BLaER1 treated with 17β-estradiol and CSF1 and Interleukin-3, amounts not matched to agents 10 nM and 100 nM (cell line): ENCODE data around the gene ACBD6.
A peak's percentile ranks its signal among the peaks of the same experiment; 100 is the strongest.

ENCODE experiments used
- H3K27ac ChIP-seq, 11 experiments: shearing (Covaris generic); formaldehyde crosslinking; 2 replicates each; pipeline ENCODE4 v1.8.1; 2022
- H3K27me3 ChIP-seq, 11 experiments: shearing (Covaris generic); formaldehyde crosslinking; 2 replicates each; pipeline ENCODE4 v1.8.1; 2022
- H3K36me3 ChIP-seq, 11 experiments: shearing (Covaris generic); formaldehyde crosslinking; 2 replicates each; pipeline ENCODE4 v1.8.1; 2022
- H3K4me1 ChIP-seq, 10 experiments: shearing (Covaris generic); formaldehyde crosslinking; 2 replicates each; pipeline ENCODE4 v1.8.1; 2022
- H3K4me2 ChIP-seq, 11 experiments: shearing (Covaris generic); formaldehyde crosslinking; 2 replicates each; pipeline ENCODE4 v1.8.1; 2022
- H3K4me3 ChIP-seq, 10 experiments: shearing (Covaris generic); formaldehyde crosslinking; 2 replicates each; pipeline ENCODE4 v1.8.1; 2022
- H3K9ac ChIP-seq, 11 experiments: shearing (Covaris generic); formaldehyde crosslinking; 2 replicates each; pipeline ENCODE4 v1.8.1; 2022
- H3K9me3 ChIP-seq, 11 experiments: shearing (Covaris generic); formaldehyde crosslinking; replicated peaks in 1 of 11; 2 replicates each; pipeline ENCODE4 v1.8.1; 2022
- H4K20me1 ChIP-seq, 11 experiments: shearing (Covaris generic); formaldehyde crosslinking; 2 replicates each; pipeline ENCODE4 v1.8.1; 2022
- Cebpa-rat ChIP-seq, 11 experiments: shearing (Covaris generic); IDR thresholded peaks; 2 replicates each; pipeline ENCODE4 v1.8.1; 2022

The ACBD6 gene

GRCh38 chr1:180402001-180402400, 100.4 kb downstream of the ACBD6 start:
- no peak for TF ChIP-seq Cebpa-rat (IDR thresholded peaks at IDR 0.05)
- Histone ChIP-seq H3K4me1 (peaks cover 0 to 8% (median 3%) of the 10 kb centered on the region in 10 experiments; a peak in 7 of 20 replicates), H3K27ac (0 out of 22 replicates have a peak overlapping the region, but pooled peaks of 1 of the 11 experiments have one; percentile 9), H3K27me3 (no peaks in the 10 kb centered on the region), H3K9ac (no peak overlapping the region), H3K4me3 (no peak overlapping the region), H3K9me3 (peaks cover 0 to 6% (median 0%) of the 10 kb centered on the region in 11 experiments; a peak in 4 of 22 replicates), H3K4me2 (peak overlapping the region in 2 of 11 experiments; percentile 30 to 43; a peak in 3 of 22 replicates), H3K36me3 (peaks cover 8 to 60% (median 22%) of the 10 kb centered on the region in 11 experiments; a peak in 21 of 22 replicates), H4K20me1 (peaks cover 0 to 4% (median 0%) of the 10 kb centered on the region in 11 experiments; a peak in 4 of 22 replicates)

- no peak overlapping the region for H3K27ac ChIP-seq
- peaks cover 0 to 4% (median 0%) of the 10 kb centered on the region in 11 experiments; a peak in 2 of 22 replicates for H4K20me1 ChIP-seq
- no peak overlapping the region for H3K4me3 ChIP-seq
- 0 out of 22 replicates have a peak, but pooled peaks of 1 of the 11 experiments have one; percentile 13 for TF ChIP-seq Cebpa-rat (IDR thresholded peaks at IDR 0.05)
- H3K27me3 ChIP-seq, result no peaks in the 10 kb centered on the region
- H3K4me1 ChIP-seq, result peaks cover 0 to 4% (median under 1%) of the 10 kb centered on the region in 10 experiments; a peak in 7 of 20 replicates
- no peak overlapping the region for H3K9ac ChIP-seq
- peaks cover 12 to 34% (median 26%) of the 10 kb centered on the region in 11 experiments; a peak in 20 of 22 replicates for H3K9me3 ChIP-seq
- peaks cover 35 to 69% (median 51%) of the 10 kb centered on the region in 11 experiments for H3K36me3 ChIP-seq
- no peak overlapping the region for H3K4me2 ChIP-seq
Observed at GRCh38 chr1:180397175-180397574, 105.2 kb downstream of the ACBD6 start.

- Histone ChIP-seq H3K4me2 (no peak overlapping the region), H3K9me3 (peaks cover 21 to 59% (median 44%) of the 10 kb centered on the region in 11 experiments), H3K4me1 (no peaks in the 10 kb centered on the region), H3K27ac (no peak overlapping the region), H3K36me3 (peaks cover 40 to 78% (median 50%) of the 10 kb centered on the region in 11 experiments), H3K4me3 (no peak overlapping the region), H3K9ac (no peak overlapping the region), H4K20me1 (no peaks in the 10 kb centered on the region), H3K27me3 (no peaks in the 10 kb centered on the region)
- TF ChIP-seq Cebpa-rat (IDR thresholded peaks at IDR 0.05), result no peak
Observed at GRCh38 chr1:180392427-180393145, 109.8 kb downstream of the ACBD6 start.

- Histone ChIP-seq H3K27me3 (no peaks in the 10 kb centered on the region), H3K4me1 (no peaks in the 10 kb centered on the region), H3K9me3 (peaks cover 27 to 61% (median 46%) of the 10 kb centered on the region in 11 experiments), H3K4me3 (no peak overlapping the region), H4K20me1 (no peaks in the 10 kb centered on the region), H3K27ac (no peak overlapping the region), H3K9ac (no peak overlapping the region), H3K4me2 (no peak overlapping the region), H3K36me3 (peaks cover 40 to 78% (median 50%) of the 10 kb centered on the region in 11 experiments)
- TF ChIP-seq Cebpa-rat (IDR thresholded peaks at IDR 0.05), result no peak
Observed at GRCh38 chr1:180392020-180392419, 110.4 kb downstream of the ACBD6 start.

- H3K4me2 ChIP-seq, result no peak overlapping the region
Observed at GRCh38 chr1:180387413-180387812, 115.0 kb downstream of the ACBD6 start.

GRCh38 chr1:180386745-180387367, 115.5 kb downstream of the ACBD6 start:
- Histone ChIP-seq H3K4me2 (no peak overlapping the region), H3K36me3 (peaks cover 26 to 70% (median 45%) of the 10 kb centered on the region in 11 experiments), H3K27ac (no peak overlapping the region), H3K4me3 (no peak overlapping the region; a peak in 1 of 20 replicates), H4K20me1 (peaks cover 0 to 2% (median 0%) of the 10 kb centered on the region in 11 experiments; a peak in 1 of 22 replicates), H3K9me3 (peaks cover 51 to 84% (median 75%) of the 10 kb centered on the region in 11 experiments), H3K27me3 (no peaks in the 10 kb centered on the region), H3K9ac (no peak overlapping the region), H3K4me1 (no peaks in the 10 kb centered on the region)
- TF ChIP-seq Cebpa-rat (IDR thresholded peaks at IDR 0.05), result no peak

More at GRCh38 chr1:180387413-180387812, 115.0 kb downstream of the ACBD6 start:
- Histone ChIP-seq H3K4me3 (no peak overlapping the region; a peak in 1 of 20 replicates), H3K36me3 (peaks cover 26 to 71% (median 45%) of the 10 kb centered on the region in 11 experiments), H4K20me1 (peaks cover 0 to under 1% (median 0%) of the 10 kb centered on the region in 11 experiments; a peak in 1 of 22 replicates), H3K9ac (no peak overlapping the region), H3K4me1 (no peaks in the 10 kb centered on the region), H3K9me3 (peaks cover 47 to 80% (median 69%) of the 10 kb centered on the region in 11 experiments), H3K27me3 (no peaks in the 10 kb centered on the region), H3K27ac (no peak overlapping the region)
- TF ChIP-seq Cebpa-rat (IDR thresholded peaks at IDR 0.05), result no peak

GRCh38 chr1:180385144-180385543, 117.2 kb downstream of the ACBD6 start:
- TF ChIP-seq Cebpa-rat (IDR thresholded peaks at IDR 0.05), result no peak
- Histone ChIP-seq H3K36me3 (peaks cover 28 to 67% (median 49%) of the 10 kb centered on the region in 11 experiments), H3K9me3 (peaks cover 62 to 89% (median 85%) of the 10 kb centered on the region in 11 experiments), H3K4me1 (no peaks in the 10 kb centered on the region), H3K9ac (no peak overlapping the region), H4K20me1 (peaks cover 0 to 2% (median 0%) of the 10 kb centered on the region in 11 experiments; a peak in 1 of 22 replicates), H3K27ac (no peak overlapping the region), H3K27me3 (no peaks in the 10 kb centered on the region), H3K4me2 (no peak overlapping the region), H3K4me3 (no peak overlapping the region)

GRCh38 chr1:180384286-180385005, 117.9 kb downstream of the ACBD6 start:
- Histone ChIP-seq H3K27ac (no peak overlapping the region), H3K4me3 (no peak overlapping the region), H4K20me1 (peaks cover 0 to 2% (median 0%) of the 10 kb centered on the region in 11 experiments; a peak in 1 of 22 replicates), H3K4me1 (no peaks in the 10 kb centered on the region), H3K36me3 (peaks cover 34 to 74% (median 56%) of the 10 kb centered on the region in 11 experiments), H3K9me3 (peaks cover 69 to 96% (median 92%) of the 10 kb centered on the region in 11 experiments), H3K4me2 (no peak overlapping the region), H3K27me3 (no peaks in the 10 kb centered on the region), H3K9ac (no peak overlapping the region)
- TF ChIP-seq Cebpa-rat (IDR thresholded peaks at IDR 0.05), result no peak
